CD4-positive, CD25-positive, alpha-beta regulatory T cell (primary cell): ENCODE data around the gene MAPK8IP3. TPM values are rescaled to one million over a fixed set of nuclear protein-coding genes. Genes with fewer than 3 reads are reported as not detected.

ENCODE experiments used
- ATAC-seq, 2 donors: fragments of 150-1000 bp; cut with Tn5 transposase; one replicate each; pipeline ENCODE4 v1.10.0; 2021; ENCODE audit warnings: low read depth in 2 of 2, moderate number of reproducible peaks in 2 of 2, moderate library complexity in 1 of 2
- DNase-seq, 3 donors: peaks; one replicate each; pipeline versions ENCODE4 v3.0.0 to v3.0.0-alpha.2; 2012 to 2022; ENCODE audit warnings: mixed read lengths in 1 of 3
- H3K27ac ChIP-seq: one replicate; pipeline ENCODE4 v1.7.0; 2013; ENCODE audit warnings: mild to moderate bottlenecking, low read length; ENCODE audit not compliant: insufficient read depth, poor library complexity, severe bottlenecking
- H3K27me3 ChIP-seq: one replicate; pipeline ENCODE4 v1.7.0; 2013; ENCODE audit warnings: low read length; ENCODE audit not compliant: control insufficient read depth, insufficient read depth
- H3K36me3 ChIP-seq: one replicate; pipeline ENCODE4 v1.7.0; 2013; ENCODE audit warnings: mild to moderate bottlenecking, low read length, moderate library complexity; ENCODE audit not compliant: control insufficient read depth, insufficient read depth
- H3K4me1 ChIP-seq: 2 replicates; pipeline ENCODE4 v1.7.0; 2013; ENCODE audit warnings: mild to moderate bottlenecking, low read length; ENCODE audit not compliant: insufficient read depth, control insufficient read depth, poor library complexity, severe bottlenecking
- H3K4me3 ChIP-seq: one replicate; pipeline ENCODE4 v1.7.0; 2013; ENCODE audit warnings: low read depth, mild to moderate bottlenecking, low read length, moderate library complexity
- H3K9me3 ChIP-seq, 2 experiments: 1 replicate in 1 of 2; 2 replicates in 1 of 2; pipeline ENCODE4 v1.7.0; 2013; ENCODE audit warnings: low read length in 2 of 2, mild to moderate bottlenecking in 1 of 2, moderate library complexity in 1 of 2; ENCODE audit not compliant: control insufficient read depth in 2 of 2
- H3K27ac Mint-ChIP-seq, 3 donors: one replicate each; pipeline ENCODE4 v1.8.0; 2020 to 2022; ENCODE audit warnings: mild to moderate bottlenecking in 3 of 3, mixed read lengths in 3 of 3, moderate library complexity in 2 of 3
- H3K27me3 Mint-ChIP-seq: one replicate; pipeline ENCODE4 v1.8.0; 2022; ENCODE audit warnings: mild to moderate bottlenecking, mixed read lengths
- H3K36me3 Mint-ChIP-seq: one replicate; pipeline ENCODE4 v1.8.0; 2020; ENCODE audit warnings: mixed read lengths
- H3K4me1 Mint-ChIP-seq, 4 donors: one replicate each; pipeline ENCODE4 v1.8.0; 2020 to 2022; ENCODE audit warnings: mixed read lengths in 4 of 4, mild to moderate bottlenecking in 1 of 4
- H3K4me3 Mint-ChIP-seq, 4 donors: one replicate each; pipeline ENCODE4 v1.8.0; 2020 to 2022; ENCODE audit warnings: mild to moderate bottlenecking in 4 of 4, mixed read lengths in 4 of 4, moderate library complexity in 3 of 4
- H3K9me3 Mint-ChIP-seq, 7 donors: one replicate each; pipeline ENCODE4 v1.8.0; 2020 to 2022; ENCODE audit warnings: mixed read lengths in 7 of 7, mild to moderate bottlenecking in 3 of 7, moderate library complexity in 2 of 7
- polyA plus RNA-seq, 4 donors: library from polyadenylated mRNA; unstranded; fragments of 300-500 nt; fragmentation: Illumina TruSeq; gene quantifications; one replicate each; pipeline ENCODE4 v1.2.3, GENCODE V29; 2021
- total RNA-seq: library from RNA; stranded (reverse); gene quantifications from one replicate; pipeline ENCODE4 v1.2.3, GENCODE V29; 2022

MAPK8IP3 gene
- total and polyA plus RNA-seq, 5 donors from 2014 or later, result 0.79 to 222 (median 1.4) TPM

GRCh38 chr16:1673424-1674151 is 32.4 kb upstream of the MAPK8IP3 start:
- Mint-ChIP-seq H3K4me1 (peaks cover under 1 to 13% (median 4%) of the 10 kb centered on the region in 4 donors), H3K36me3 (peaks cover 41% of the 10 kb centered on the region), H3K27ac (no peak overlapping the region), H3K9me3 (no peaks in the 10 kb centered on the region), H3K4me3 (no peak overlapping the region), H3K27me3 (no peaks in the 10 kb centered on the region)
- Histone ChIP-seq H3K27me3 (no peaks in the 10 kb centered on the region), H3K36me3 (peaks cover 32% of the 10 kb centered on the region), H3K27ac (no peak overlapping the region), H3K9me3 (no peaks in the 10 kb centered on the region), H3K4me1 (peaks cover 7% of the 10 kb centered on the region), H3K4me3 (no peak overlapping the region)
- ATAC-seq (no peak), DNase-seq (no peak)

GRCh38 chr16:1674306-1674705 is 31.7 kb upstream of the MAPK8IP3 start:
- DNase-seq (no peak), ATAC-seq (no peak)
- Histone ChIP-seq H3K27me3 (no peaks in the 10 kb centered on the region), H3K4me3 (no peak overlapping the region), H3K36me3 (peaks cover 27% of the 10 kb centered on the region), H3K9me3 (no peaks in the 10 kb centered on the region), H3K27ac (no peak overlapping the region), H3K4me1 (peaks cover 14% of the 10 kb centered on the region)
- Mint-ChIP-seq H3K27ac (peak overlapping the region in 1 of 3 donors; percentile 23), H3K9me3 (no peaks in the 10 kb centered on the region), H3K4me1 (peaks cover 6 to 20% (median 7%) of the 10 kb centered on the region in 4 donors), H3K36me3 (peaks cover 36% of the 10 kb centered on the region), H3K27me3 (no peaks in the 10 kb centered on the region), H3K4me3 (no peak overlapping the region)

GRCh38 chr16:1674751-1675664 is 31.0 kb upstream of the MAPK8IP3 start:
- Histone ChIP-seq H3K36me3 (peaks cover 27% of the 10 kb centered on the region), H3K4me1 (peaks cover 14% of the 10 kb centered on the region), H3K4me3 (no peak overlapping the region), H3K27me3 (no peaks in the 10 kb centered on the region), H3K27ac (no peak overlapping the region), H3K9me3 (no peaks in the 10 kb centered on the region)
- Mint-ChIP-seq H3K4me1 (peaks cover 6 to 27% (median 11%) of the 10 kb centered on the region in 4 donors), H3K4me3 (no peak overlapping the region), H3K27me3 (no peaks in the 10 kb centered on the region), H3K9me3 (no peaks in the 10 kb centered on the region), H3K27ac (peak overlapping the region in 1 of 3 donors; percentile 23), H3K36me3 (peaks cover 33% of the 10 kb centered on the region)
- DNase-seq, result no peak
- no peak for ATAC-seq

GRCh38 chr16:1676661-1677060 is 29.3 kb upstream of the MAPK8IP3 start:
- DNase-seq (no peak), ATAC-seq (no peak)
- H3K4me1 ChIP-seq, result peaks cover 14% of the 10 kb centered on the region
- H3K27ac Mint-ChIP-seq, result peak overlapping the region in 2 of 3 donors; percentile 63 to 76
- H3K27me3 Mint-ChIP-seq, result no peaks in the 10 kb centered on the region
- H3K36me3 Mint-ChIP-seq, result peaks cover 29% of the 10 kb centered on the region
- no peak overlapping the region for H3K4me3 ChIP-seq
- H3K4me1 Mint-ChIP-seq, result peaks cover 6 to 44% (median 19%) of the 10 kb centered on the region in 4 donors
- H3K9me3 ChIP-seq, result no peaks in the 10 kb centered on the region
- no peaks in the 10 kb centered on the region for H3K9me3 Mint-ChIP-seq
- no peaks in the 10 kb centered on the region for H3K27me3 ChIP-seq
- no peak overlapping the region for H3K27ac ChIP-seq
- H3K4me3 Mint-ChIP-seq, result peak overlapping the region in 3 of 4 donors; percentile 1 to 88 (median 77)
- peaks cover 16% of the 10 kb centered on the region for H3K36me3 ChIP-seq

GRCh38 chr16:1677339-1677738 is 28.7 kb upstream of the MAPK8IP3 start:
- H3K27me3 Mint-ChIP-seq, result no peaks in the 10 kb centered on the region
- peaks cover 25% of the 10 kb centered on the region for H3K36me3 Mint-ChIP-seq
- Histone ChIP-seq H3K27me3 (no peaks in the 10 kb centered on the region), H3K36me3 (peaks cover 11% of the 10 kb centered on the region), H3K9me3 (no peaks in the 10 kb centered on the region), H3K27ac (peak overlapping the region; percentile 61), H3K4me3 (peak overlapping the region; percentile 44), H3K4me1 (peaks cover 14% of the 10 kb centered on the region)
- peak overlapping the region in 2 of 3 donors; percentile 63 to 76 for H3K27ac Mint-ChIP-seq
- DNase-seq (peak in 1 of 3 donors; percentile 11), ATAC-seq (no peak)
- peaks cover 6 to 47% (median 20%) of the 10 kb centered on the region in 4 donors for H3K4me1 Mint-ChIP-seq
- H3K4me3 Mint-ChIP-seq, result peak overlapping the region; percentile 73 to 88 (median 76)
- H3K9me3 Mint-ChIP-seq, result no peaks in the 10 kb centered on the region

GRCh38 chr16:1677942-1678499 is 28.0 kb upstream of the MAPK8IP3 start, which contains the start of gene JPT2:
Gene JPT2, plus strand, starts transcription at chr16:1678279. Its CDS starts 34 bp downstream, at chr16:1678313.
- Mint-ChIP-seq H3K27ac (peak within 1 kb of the TSS; percentile 79 to 92 (median 84)), H3K27me3 (no peaks in the 10 kb centered on the region), H3K4me3 (peak within 1 kb of the TSS; percentile 86 to 97 (median 93)), H3K36me3 (peaks cover 21% of the 10 kb centered on the region), H3K4me1 (peaks cover 6 to 47% (median 20%) of the 10 kb centered on the region in 4 donors), H3K9me3 (no peaks in the 10 kb centered on the region)
- Histone ChIP-seq H3K36me3 (peaks cover 7% of the 10 kb centered on the region), H3K9me3 (no peaks in the 10 kb centered on the region), H3K4me3 (peak within 1 kb of the TSS; percentile 62), H3K27ac (peak within 1 kb of the TSS; percentile 73), H3K4me1 (peaks cover 14% of the 10 kb centered on the region), H3K27me3 (no peaks in the 10 kb centered on the region)
- ATAC-seq, result peak; percentile 98 to 99
- DNase-seq, result peak; percentile 93 to 99 (median 95)

- no peaks in the 10 kb centered on the region for H3K27me3 Mint-ChIP-seq
- H3K4me1 Mint-ChIP-seq, result peaks cover 6 to 47% (median 21%) of the 10 kb centered on the region in 4 donors
- Histone ChIP-seq H3K4me3 (peak overlapping the region; percentile 62), H3K4me1 (peaks cover 14% of the 10 kb centered on the region), H3K27ac (peak overlapping the region; percentile 73), H3K27me3 (no peaks in the 10 kb centered on the region), H3K9me3 (no peaks in the 10 kb centered on the region), H3K36me3 (peaks cover 12% of the 10 kb centered on the region)
- H3K36me3 Mint-ChIP-seq, result peaks cover 17% of the 10 kb centered on the region
- no peaks in the 10 kb centered on the region for H3K9me3 Mint-ChIP-seq
- peak overlapping the region; percentile 79 to 92 (median 84) for H3K27ac Mint-ChIP-seq
- ATAC-seq (peak; percentile 4), DNase-seq (peak in 2 of 3 donors; percentile 30 to 50)
- H3K4me3 Mint-ChIP-seq, result peak overlapping the region; percentile 86 to 97 (median 93)
Measured at GRCh38 chr16:1678500-1679098, 27.4 kb upstream of the MAPK8IP3 start.
